ENCODE measurements around the gene AMHR2. TPM values are rescaled to one million over a fixed set of nuclear protein-coding genes. Genes with fewer than 3 reads are reported as not detected.

Gene AMHR2
- total RNA-seq, 1 experiment from 2014 or later, result not detected

DNA sequence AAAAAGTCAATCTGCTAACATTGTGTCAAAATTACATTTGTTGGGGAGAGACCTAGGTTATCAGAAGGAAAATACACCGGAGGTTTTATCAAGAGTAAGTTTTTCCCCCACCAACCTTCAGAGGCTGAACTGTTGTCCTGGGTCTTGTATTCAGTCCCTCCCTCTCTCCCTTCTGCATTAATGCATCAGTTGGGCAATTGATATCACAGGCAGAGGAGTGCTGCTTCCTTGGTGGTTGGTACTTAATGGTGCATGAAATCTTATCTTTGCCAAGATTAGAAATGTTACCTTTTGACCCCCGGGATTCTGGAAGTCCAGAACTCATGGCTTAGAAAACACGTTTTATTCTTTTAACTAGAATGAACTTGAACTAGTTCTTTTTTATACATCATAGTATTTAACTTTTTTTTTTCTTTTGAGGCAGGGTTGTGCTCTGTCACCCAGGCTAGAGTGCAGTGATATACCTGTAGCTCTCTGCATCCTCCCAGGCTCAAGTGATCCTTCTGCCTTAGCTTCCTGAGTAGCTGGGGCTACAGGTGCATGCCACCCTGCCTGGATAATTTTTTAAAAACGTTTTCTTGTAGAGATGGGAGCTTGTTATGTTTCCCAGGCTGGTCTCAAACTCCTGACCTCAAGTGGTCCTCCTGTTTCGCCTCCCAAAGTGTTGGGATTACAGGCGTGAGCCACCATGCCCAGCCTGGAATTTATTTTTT, 33.2 kb downstream of the AMHR2 start:
- Histone ChIP-seq H3K18ac (ENCODE audit: insufficient read length, low read depth, low read length) (no peak overlapping the region), H3K79me1 (ENCODE audit: insufficient read depth, low read depth, low read length, poor library complexity, severe bottlenecking) (peaks cover 12% of the 10 kb centered on the region), H2BK20ac (ENCODE audit: low read depth, low read length, poor library complexity, severe bottlenecking) (no peak overlapping the region), H2BK12ac (ENCODE audit: insufficient read length, low read depth, low read length) (no peak overlapping the region), H2BK15ac (ENCODE audit: low read depth, low read length) (no peak overlapping the region), H3T11ph (ENCODE audit: low read length) (no peak overlapping the region), H2BK5ac (ENCODE audit: insufficient read length, low read length) (no peak overlapping the region), H2AK5ac (ENCODE audit: insufficient read length, low read length) (no peak overlapping the region), H3K14ac (ENCODE audit: insufficient read depth, low read length) (no peak overlapping the region), H2BK120ac (ENCODE audit: low read depth, low read length, poor library complexity, severe bottlenecking) (no peak overlapping the region), H3K9me3 (ENCODE audit: control insufficient read depth, low read depth, low read length) (no peaks in the 10 kb centered on the region), H3K56ac (ENCODE audit: insufficient read length, low read depth, low read length) (no peak overlapping the region), H4K91ac (ENCODE audit: insufficient read length, low read depth, low read length) (no peak overlapping the region), H4K8ac (replicated peaks; ENCODE audit: insufficient read length, low read depth, low read length) (no peak overlapping the region), H4K20me1 (ENCODE audit: control insufficient read depth, insufficient read depth, insufficient read length) (no peaks in the 10 kb centered on the region), H3K23me2 (ENCODE audit: insufficient read length, low read depth, low read length, poor library complexity, severe bottlenecking) (no peaks in the 10 kb centered on the region), H3K23ac (ENCODE audit: insufficient read length, low read depth, low read length) (no peak overlapping the region), H4K5ac (ENCODE audit: insufficient read length, low read depth, low read length) (no peak overlapping the region), H3K27me3 (ENCODE audit: insufficient read depth, low read length) (no peaks in the 10 kb centered on the region), H3K9ac (ENCODE audit: extremely low read depth, insufficient read length, low read length) (no peak overlapping the region), H3K4ac (ENCODE audit: low read depth, low read length) (no peak overlapping the region), H3K79me2 (ENCODE audit: insufficient read depth, low read length) (peaks cover 26% of the 10 kb centered on the region), H3K27ac (ENCODE audit: insufficient read length, low read depth, low read length) (no peak overlapping the region), H3K4me1 (ENCODE audit: insufficient read depth, low read length) (no peaks in the 10 kb centered on the region), H2AFZ (ENCODE audit: low read length) (no peak overlapping the region), H3K4me2 (ENCODE audit: insufficient read depth, insufficient read length, low read length) (no peak overlapping the region)
- H3K27me3 Mint-ChIP-seq (ENCODE audit: low read depth), result no peaks in the 10 kb centered on the region
- WGBS (ENCODE audit: extremely low coverage, insufficient read length, low lambda C conversion rate), result no CpG with 5 or more reads among the region's 6 CpGs
- no peak for DNase-seq
- no peaks in the 10 kb centered on the region; a peak in 1 of 5 replicates for H3K9me3 Mint-ChIP-seq
- peak overlapping the region in 1 of 2 experiments; percentile 46; a peak in 1 of 5 replicates for H3K4me3 Mint-ChIP-seq
- peaks cover 40 to 56% of the 10 kb centered on the region in 2 experiments for H3K4me1 Mint-ChIP-seq
- TF ChIP-seq, protein P1, sequence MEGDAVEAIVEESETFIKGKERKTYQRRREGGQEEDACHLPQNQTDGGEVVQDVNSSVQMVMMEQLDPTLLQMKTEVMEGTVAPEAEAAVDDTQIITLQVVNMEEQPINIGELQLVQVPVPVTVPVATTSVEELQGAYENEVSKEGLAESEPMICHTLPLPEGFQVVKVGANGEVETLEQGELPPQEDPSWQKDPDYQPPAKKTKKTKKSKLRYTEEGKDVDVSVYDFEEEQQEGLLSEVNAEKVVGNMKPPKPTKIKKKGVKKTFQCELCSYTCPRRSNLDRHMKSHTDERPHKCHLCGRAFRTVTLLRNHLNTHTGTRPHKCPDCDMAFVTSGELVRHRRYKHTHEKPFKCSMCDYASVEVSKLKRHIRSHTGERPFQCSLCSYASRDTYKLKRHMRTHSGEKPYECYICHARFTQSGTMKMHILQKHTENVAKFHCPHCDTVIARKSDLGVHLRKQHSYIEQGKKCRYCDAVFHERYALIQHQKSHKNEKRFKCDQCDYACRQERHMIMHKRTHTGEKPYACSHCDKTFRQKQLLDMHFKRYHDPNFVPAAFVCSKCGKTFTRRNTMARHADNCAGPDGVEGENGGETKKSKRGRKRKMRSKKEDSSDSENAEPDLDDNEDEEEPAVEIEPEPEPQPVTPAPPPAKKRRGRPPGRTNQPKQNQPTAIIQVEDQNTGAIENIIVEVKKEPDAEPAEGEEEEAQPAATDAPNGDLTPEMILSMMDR (conservative IDR thresholded peaks at IDR 0.05), result no peak
- peak overlapping the region in 2 of 3 experiments; percentile 53 to 77; a peak in 1 of 7 replicates for H3K27ac Mint-ChIP-seq
- H3K36me3 Mint-ChIP-seq (ENCODE audit: insufficient read depth in 1 of 3, low read depth in 3 of 3), result peaks cover 68 to 89% (median 87%) of the 10 kb centered on the region in 3 experiments
